GM12878 (cell line): ENCODE results near the gene PRPS1. TPM values are rescaled to one million over a fixed set of nuclear protein-coding genes. Genes with fewer than 3 reads are reported as not detected.

ENCODE experiments used
- ATAC-seq: fragments of 200-7000 bp; cut with Tn5 transposase; 3 replicates; pipeline ENCODE4 v1.9.1; 2020; ENCODE audit warnings: mild to moderate bottlenecking, moderate library complexity
- Bru-seq: library from RNA; stranded (reverse); fragments of 400-500 nt; gene quantifications from one replicate; lab custom pipeline; 2021; lab: Mats Ljungman, UMichigan
- BruChase-seq, 2 experiments: library from RNA; stranded (reverse); fragments of 400-500 nt; gene quantifications; one replicate each; lab custom pipeline; 2021; lab: Mats Ljungman, UMichigan
- BruUV-seq: library from RNA; stranded (reverse); fragments of 400-500 nt; replicated peaks from 2 replicates; lab custom pipeline; 2021; lab: Mats Ljungman, UMichigan
- CTCF ChIA-PET: fragments of 300-600 bp; sonication (Branson Sonifier 250); formaldehyde crosslinking; extraction: SDS; loops from one replicate; lab custom pipeline; 2021; ENCODE audit warnings: inconsistent platforms; lab: Yijun Ruan, JAX
- POLR2A ChIA-PET: fragments of 350-600 bp; formaldehyde crosslinking; extraction: SDS; loops from one replicate; lab custom pipeline; 2021; ENCODE audit warnings: inconsistent platforms; lab: Charles Lee
- RAD21 ChIA-PET: fragments of 300-600 bp; sonication (Branson Sonifier 250); formaldehyde crosslinking; loops from one replicate; lab custom pipeline; 2023; ENCODE audit warnings: antibody characterized with exemption; ENCODE audit not compliant: unreplicated experiment; lab: Charles Lee
- SMC1A ChIA-PET: fragments of 300-600 bp; sonication (Branson Sonifier 250); formaldehyde crosslinking; loops from one replicate; lab custom pipeline; 2023; ENCODE audit not compliant: unreplicated experiment, uncharacterized antibody; lab: Charles Lee
- DNase-seq: peaks from one replicate; pipeline ENCODE4 v3.0.0-alpha.2; 2011; ENCODE audit warnings: low read depth, low spot score
- FAIRE-seq: peaks from 3 replicates; lab custom pipeline; 2011; peaks lifted over from hg19 to GRCh38; lab: Jason Lieb, UNC
- H2AFZ ChIP-seq: 2 replicates; pipeline ENCODE4 v1.6.0; 2011; ENCODE audit warnings: low read depth, low read length, control low read depth; ENCODE audit not compliant: control insufficient read depth
- H3K27ac ChIP-seq: 2 replicates; pipeline ENCODE4 v1.5.1; 2011; ENCODE audit warnings: control low read depth; ENCODE audit not compliant: control insufficient read depth, insufficient read depth
- H3K27me3 ChIP-seq, 2 experiments: replicated peaks in 1 of 2; 2 replicates each; pipeline versions ENCODE4 v1.6.0 to v1.6.1; 2011; ENCODE audit warnings: low read length in 1 of 2; ENCODE audit not compliant: control insufficient read depth in 2 of 2, insufficient read depth in 2 of 2
- H3K36me3 ChIP-seq, 2 experiments: 2 replicates each; pipeline ENCODE4 v1.5.1; 2011; ENCODE audit warnings: low read length in 1 of 2; ENCODE audit not compliant: control insufficient read depth in 2 of 2, insufficient read depth in 2 of 2
- H3K4me1 ChIP-seq: 2 replicates; pipeline ENCODE4 v1.6.1; 2011; ENCODE audit warnings: mild to moderate bottlenecking, low read length, moderate library complexity, mixed read lengths; ENCODE audit not compliant: control insufficient read depth, insufficient read depth
- H3K4me2 ChIP-seq: 2 replicates; pipeline ENCODE4 v1.6.0; 2011; ENCODE audit warnings: control low read depth; ENCODE audit not compliant: control insufficient read depth, insufficient read depth
- H3K4me3 ChIP-seq: fragments of 200-600 bp; sonication (generic); 2 replicates; pipeline ENCODE4 v1.5.1; 2016
- H3K79me2 ChIP-seq: 2 replicates; pipeline ENCODE4 v1.6.0; 2011; ENCODE audit warnings: low read length; ENCODE audit not compliant: control insufficient read depth, insufficient read depth
- H3K9ac ChIP-seq: 2 replicates; pipeline ENCODE4 v1.8.0; 2011; ENCODE audit warnings: low read length, control low read depth, mixed read lengths; ENCODE audit not compliant: control insufficient read depth, insufficient read depth
- H3K9me3 ChIP-seq: replicated peaks from 3 replicates; pipeline ENCODE4 v1.5.1; 2011; ENCODE audit warnings: mild to moderate bottlenecking, low read length; ENCODE audit not compliant: control insufficient read depth, insufficient read depth
- H4K20me1 ChIP-seq: 2 replicates; pipeline ENCODE4 v1.6.0; 2011; ENCODE audit not compliant: control insufficient read depth, insufficient read depth
- BACH1 ChIP-seq: fragments of 450-650 bp; IDR thresholded peaks from 2 replicates; pipeline ENCODE4 v1.6.1; 2017; ENCODE audit warnings: mild to moderate bottlenecking, borderline replicate concordance
- BHLHE40 ChIP-seq, 2 experiments: fragments of 450-650 bp in 1 of 2; IDR thresholded peaks; 2 replicates each; pipeline ENCODE4 v1.6.1; 2011 to 2017; ENCODE audit warnings: low read depth in 2 of 2, borderline replicate concordance in 1 of 2, improper control_type of control experiment in 1 of 2, low read length in 1 of 2, mild to moderate bottlenecking in 1 of 2
- BRCA1 ChIP-seq: IDR thresholded peaks from 2 replicates; pipeline ENCODE4 v1.6.1; 2011; ENCODE audit warnings: low read depth, low read length, improper control_type of control experiment
- CEBPB ChIP-seq, 2 experiments: fragments of 150-350 bp in 1 of 2; IDR thresholded peaks; 2 replicates each; pipeline ENCODE4 v1.6.1; 2012 to 2014; ENCODE audit warnings: low read depth in 2 of 2, low read length in 2 of 2, borderline replicate concordance in 1 of 2, inconsistent platforms in 1 of 2
- EGR1 ChIP-seq, 2 experiments: IDR thresholded peaks; 1 replicate in 1 of 2; 2 replicates in 1 of 2; pipeline ENCODE4 v1.6.1; 2011 to 2012; ENCODE audit warnings: low read depth in 2 of 2, low read length in 2 of 2, borderline replicate concordance in 1 of 2, mild to moderate bottlenecking in 1 of 2, moderate library complexity in 1 of 2
- KAT2A ChIP-seq: conservative IDR thresholded peaks from 2 replicates; pipeline ENCODE4 v1.6.1; 2011; ENCODE audit warnings: low read depth, low read length; ENCODE audit not compliant: control insufficient read depth
- NBN ChIP-seq: fragments of 450-650 bp; IDR thresholded peaks from 2 replicates; pipeline ENCODE4 v1.6.1; 2016
- NFYA ChIP-seq: IDR thresholded peaks from 2 replicates; pipeline ENCODE4 v1.6.1; 2011; ENCODE audit warnings: low read depth, mild to moderate bottlenecking, low read length, improper control_type of control experiment, borderline replicate concordance
- PBX3 ChIP-seq: IDR thresholded peaks from 2 replicates; pipeline ENCODE4 v1.6.1; 2011; ENCODE audit warnings: mild to moderate bottlenecking, low read depth, low read length, moderate library complexity; ENCODE audit not compliant: insufficient replicate concordance
- PML ChIP-seq: IDR thresholded peaks from 2 replicates; pipeline ENCODE4 v1.6.1; 2012; ENCODE audit warnings: low read length, inconsistent platforms
- POLR2AphosphoS5 ChIP-seq: IDR thresholded peaks from 2 replicates; pipeline ENCODE4 v1.6.1; 2011; ENCODE audit warnings: mild to moderate bottlenecking, low read length, inconsistent platforms
- TAF1 ChIP-seq: IDR thresholded peaks from 2 replicates; pipeline ENCODE4 v1.6.1; 2011; ENCODE audit warnings: mild to moderate bottlenecking, low read depth, low read length, borderline replicate concordance
- WGBS: methylation state at CpG from one replicate; pipeline ENCODE4 v1.1.6; 2016; ENCODE audit warnings: low lambda C conversion rate; ENCODE audit not compliant: insufficient replicate concordance, insufficient coverage; ENCODE audit errors: missing lambda C conversion rate; 5-methylcytosine and 5-hydroxymethylcytosine counted together
- in situ Hi-C: fragments of 300-500 bp; cut with MboI; formaldehyde crosslinking; loops from 9 replicates; pipeline ENCODE4 v1.14.3; 2018; ENCODE audit warnings: mixed read lengths
- intact Hi-C: fragments of 100-400 bp; cut with micrococcal nuclease; formaldehyde crosslinking; loops from one replicate; pipeline ENCODE4 v1.14.2; 2022; ENCODE audit not compliant: unreplicated experiment
- long read RNA-seq, 2 experiments: library from polyadenylated mRNA; unstranded; transcript quantifications; one replicate each; pipeline ENCODE4 v2.0.0, GENCODE V29; 2019 to 2020
- polyA minus RNA-seq, 3 experiments: library from RNA; depleted of rRNA, polyadenylated mRNA; stranded (reverse); fragments of >200 nt; gene quantifications; 2 replicates each; pipeline ENCODE4 v1.2.3, GENCODE V29; 2011
- polyA plus RNA-seq, 11 experiments: library from polyadenylated mRNA; depleted of rRNA in 4 of 11; unstranded in 6 of 11; stranded (reverse) in 5 of 11; fragments of >200 nt; fragmentation: Nextera tagmentation in 4 of 11; fragmentation: Illumina TruSeq in 1 of 11; extraction: Ambion mirVana in 4 of 11; extraction: Trizol in 1 of 11; gene quantifications; 1 replicate in 1 of 11; 2 replicates in 10 of 11; pipeline versions ENCODE4 v1.2.1 to v1.2.3, GENCODE V29; 2011 to 2016; ENCODE audit warnings: inconsistent platforms in 2 of 11, missing spikeins in 2 of 11, low read depth in 1 of 11
- total RNA-seq, 4 experiments: library from RNA; depleted of rRNA in 3 of 4; stranded (reverse); fragments of >200 nt in 3 of 4; fragmentation: Illumina TruSeq in 1 of 4; extraction: Trizol in 1 of 4; gene quantifications; 2 replicates each; pipeline versions ENCODE4 v1.2.1 to v1.2.3, GENCODE V29; 2013 to 2021
- TF ChIP-seq, protein P1 (sequence below): IDR thresholded peaks from 2 replicates; pipeline ENCODE4 v1.6.1; 2011; ENCODE audit warnings: borderline replicate concordance, low read depth, mild to moderate bottlenecking, moderate library complexity, low read length; ENCODE audit not compliant: insufficient read depth, poor library complexity, severe bottlenecking

The PRPS1 gene
- total RNA-seq (2013; cell fraction: nucleolus; rRNA removed) = 11.5 and 12.7 TPM in 2 replicates
- total RNA-seq (2014; rRNA removed) (26.5 and 28.1 TPM in 2 replicates), total RNA-seq (2014; rRNA removed; fragmentation: Illumina TruSeq; extraction: Trizol) (44.6 and 44.8 TPM in 2 replicates), total RNA-seq (2021) (57.3 and 65.8 TPM in 2 replicates), polyA plus RNA-seq (2011; rRNA removed) (86.5 and 105 TPM in 2 replicates), polyA plus RNA-seq (2014; fragmentation: Illumina TruSeq; extraction: Trizol) (71.2 and 77.5 TPM in 2 replicates), polyA plus RNA-seq (2014; fragmentation: Nextera tagmentation; extraction: Ambion mirVana) (10 to 100 TPM; 31.2 to 31.5 TPM), polyA plus RNA-seq (2014; rRNA removed) (54.5 and 64.8 TPM in 2 replicates), polyA plus RNA-seq (2016; fragmentation: Nextera tagmentation; extraction: Ambion mirVana) (10 to 100 TPM; 76.1 to 77.0 TPM), polyA minus RNA-seq (2011; rRNA and poly(A)+ RNA removed) (49.0 and 87.7 TPM in 2 replicates), Bru-seq, nascent RNA (percentile 72 among the genes with signal in this experiment), BruChase-seq, experiment 1, labeled RNA remaining after a 6-hour chase (percentile 81 among the genes with signal in this experiment), BruChase-seq, experiment 2, labeled RNA remaining after a 2-hour chase (percentile 70 among the genes with signal in this experiment)
- polyA plus RNA-seq (2011; ENCODE audit: low read depth) = 40.2 TPM
- 54.5 and 55.8 TPM in 2 replicates for polyA plus RNA-seq (2011; cell fraction: cytosol; rRNA removed)
- 22.0 and 28.3 TPM in 2 replicates for polyA plus RNA-seq (2011; cell fraction: nucleus; rRNA removed)
- 35.3 and 36.1 TPM in 2 replicates for polyA plus RNA-seq (2012)
- polyA minus RNA-seq (2011; cell fraction: cytosol; rRNA and poly(A)+ RNA removed) = 17.2 and 22.5 TPM in 2 replicates
- 6.4 and 10.3 TPM in 2 replicates for polyA minus RNA-seq (2011; cell fraction: nucleus; rRNA and poly(A)+ RNA removed)
- long read RNA-seq, experiment 1, transcript PRPS1-204 (7 exons, 2,152 nt) = major isoform, 19 of 20 reads
- long read RNA-seq, experiment 1, partial matches to known transcripts = 1 of 20 reads
- long read RNA-seq, experiment 1, other reads (novel, unspliced or antisense) = 0 of 20 reads
- long read RNA-seq, experiment 2, transcript PRPS1-204 (7 exons, 2,152 nt) = major isoform, 52 of 59 reads
- long read RNA-seq, experiment 2, partial matches to known transcripts = 4 of 59 reads
- long read RNA-seq, experiment 2, other reads (novel, unspliced or antisense) = 3 of 59 reads

- Histone ChIP-seq H3K9me3 (no peaks in the 10 kb centered on the region), H3K4me1 (no peaks in the 10 kb centered on the region), H3K4me2 (peak within 1 kb of the TSS; percentile 36), H3K27me3 (no peaks in the 10 kb centered on the region), H3K36me3 (no peaks in the 10 kb centered on the region), H2AFZ (peak within 1 kb of the TSS; percentile 31), H3K27ac (peak within 1 kb of the TSS; percentile 73), H3K9ac (peak within 1 kb of the TSS; percentile 68), H4K20me1 (no peaks in the 10 kb centered on the region), H3K79me2 (peaks cover 30% of the 10 kb centered on the region), H3K4me3 (peak within 1 kb of the TSS; percentile 74)
- ChIA-PET CTCF (interaction anchor here (0.7 to 6.1 kb wide), 7 partner anchors 15 to 151 kb away, joined by 3 to 50 read pairs (median 3); partner anchors contain the start of gene NCBP2L), RAD21 (interaction anchor here (0.7 to 2.3 kb wide), 11 partner anchors 14 to 149 kb away, joined by 3 to 12 read pairs (median 3); partner anchors contain the start of genes NCBP2L and TSC22D3), SMC1A (interaction anchor here (0.9 to 1.7 kb wide), 6 partner anchors 13 to 149 kb away, joined by 3 to 8 read pairs (median 5); partner anchors contain the start of gene NCBP2L), POLR2A (interaction anchor here (0.6 to 0.9 kb wide), 2 partner anchors 36 to 59 kb away, joined by 3 to 4 read pairs; no protein-coding TSS in a partner anchor)
- in situ Hi-C loops (no loop called here), intact Hi-C loops (no loop called here)
- DNase-seq (peak; percentile 75), FAIRE-seq (peak; percentile 93), ATAC-seq (peak; percentile 98)
- 33% methylated on average over 37 of the region's 37 CpGs for WGBS
- no TSS peak for BruUV-seq
- no peak for TF ChIP-seq BACH1
- 0 out of 2 replicates have a peak, but pooled peaks have one; percentile 28 for TF ChIP-seq PML
- TF ChIP-seq NFYA = no peak
- no peak for TF ChIP-seq PBX3
- TF ChIP-seq BHLHE40 (IDR thresholded peaks at IDR 0.05; ENCODE audit: borderline replicate concordance in 1 of 2, low read depth in 2 of 2, low read length in 1 of 2) = no peak
- peak; percentile 80 for TF ChIP-seq POLR2AphosphoS5
- no peak for TF ChIP-seq KAT2A
- TF ChIP-seq CEBPB (IDR thresholded peaks at IDR 0.05; ENCODE audit: borderline replicate concordance in 1 of 2, low read depth in 2 of 2, low read length in 2 of 2) = no peak
- no peak for TF ChIP-seq EGR1 (IDR thresholded peaks at IDR 0.05; ENCODE audit: borderline replicate concordance in 1 of 2, low read depth in 2 of 2, low read length in 2 of 2)
- TF ChIP-seq TAF1 = peak; percentile 73
- no peak for TF ChIP-seq BRCA1
- TF ChIP-seq, protein P1, sequence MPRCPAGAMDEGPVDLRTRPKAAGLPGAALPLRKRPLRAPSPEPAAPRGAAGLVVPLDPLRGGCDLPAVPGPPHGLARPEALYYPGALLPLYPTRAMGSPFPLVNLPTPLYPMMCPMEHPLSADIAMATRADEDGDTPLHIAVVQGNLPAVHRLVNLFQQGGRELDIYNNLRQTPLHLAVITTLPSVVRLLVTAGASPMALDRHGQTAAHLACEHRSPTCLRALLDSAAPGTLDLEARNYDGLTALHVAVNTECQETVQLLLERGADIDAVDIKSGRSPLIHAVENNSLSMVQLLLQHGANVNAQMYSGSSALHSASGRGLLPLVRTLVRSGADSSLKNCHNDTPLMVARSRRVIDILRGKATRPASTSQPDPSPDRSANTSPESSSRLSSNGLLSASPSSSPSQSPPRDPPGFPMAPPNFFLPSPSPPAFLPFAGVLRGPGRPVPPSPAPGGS = no peak
- TF ChIP-seq NBN = no peak
Observed at GRCh38 chrX:107627838-107628661, at the start of gene PRPS1. PRPS1 (plus strand) TSS chrX:107628510; CDS start chrX:107628629, 119 bp downstream.
